A549 (cell line): ENCODE results near the gene LAMA1. TPM values are rescaled to one million over a fixed set of nuclear protein-coding genes. Genes with fewer than 3 reads are reported as not detected.

ENCODE experiments used
- ATAC-seq, 2 experiments: fragments of 200-7000 bp in 1 of 2; fragments of >200 bp in 1 of 2; cut with Nextera tagmentation in 1 of 2; cut with Tn5 transposase in 1 of 2; 3 replicates each; pipeline versions ENCODE4 v1.8.0 to v1.9.1; 2018 to 2020; ENCODE audit warnings: mild to moderate bottlenecking in 1 of 2, moderate library complexity in 1 of 2
- CTCF ChIA-PET: fragments of 300-600 bp; sonication (Branson Sonifier 250); formaldehyde crosslinking; extraction: SDS; loops from one replicate; lab custom pipeline; 2021; ENCODE audit warnings: antibody characterized with exemption, inconsistent platforms; lab: Yijun Ruan, JAX
- POLR2A ChIA-PET: fragments of 350-600 bp; formaldehyde crosslinking; extraction: SDS; loops from one replicate; lab custom pipeline; 2021; ENCODE audit warnings: antibody characterized with exemption, inconsistent platforms; lab: Yijun Ruan, JAX
- DNase-seq, 2 experiments: peaks; one replicate each; pipeline versions ENCODE4 v3.0.0 to v3.0.0-alpha.2; 2011 to 2016; ENCODE audit warnings: low read depth in 1 of 2, low spot score in 1 of 2
- FAIRE-seq: peaks from 2 replicates; lab custom pipeline; 2011; peaks lifted over from hg19 to GRCh38; lab: Jason Lieb, UNC
- H3K27ac ChIP-seq, 2 experiments: fragments of >200 bp; sonication (Bioruptor Twin); formaldehyde crosslinking; 3 replicates each; pipeline ENCODE4 v1.5.1; 2016 to 2017
- H3K4me1 ChIP-seq: fragments of >200 bp; sonication (Bioruptor Twin); formaldehyde crosslinking; 3 replicates; pipeline ENCODE4 v1.6.1; 2016
- H3K4me2 ChIP-seq: fragments of >200 bp; sonication (Bioruptor Twin); formaldehyde crosslinking; 3 replicates; pipeline ENCODE4 v1.6.1; 2016
- H3K4me3 ChIP-seq: fragments of >200 bp; sonication (Bioruptor Twin); formaldehyde crosslinking; 3 replicates; pipeline ENCODE4 v1.5.1; 2016
- H3K9me3 ChIP-seq: fragments of >200 bp; sonication (Bioruptor Twin); formaldehyde crosslinking; 3 replicates; pipeline ENCODE4 v1.6.1; 2016
- CBX2 ChIP-seq: fragments of 200-600 bp; sonication (generic); IDR thresholded peaks from 2 replicates; pipeline ENCODE4 v1.6.1; 2016; ENCODE audit warnings: low read depth, mild to moderate bottlenecking, borderline replicate concordance
- FOSB ChIP-seq: fragments of 250-450 bp; sonication (Bioruptor Pico); IDR thresholded peaks from 2 replicates; pipeline ENCODE4 v1.5.0; 2020; ENCODE audit warnings: mild to moderate bottlenecking, moderate library complexity
- HOXA7 ChIP-seq: fragments of 250-450 bp; sonication (Bioruptor Pico); IDR thresholded peaks from 2 replicates; pipeline ENCODE4 v1.5.0; 2020; ENCODE audit warnings: mild to moderate bottlenecking, moderate library complexity
- HOXB5 ChIP-seq: fragments of 250-450 bp; sonication (Bioruptor Pico); IDR thresholded peaks from 2 replicates; pipeline ENCODE4 v1.5.0; 2020; ENCODE audit warnings: mild to moderate bottlenecking, moderate library complexity
- JUN ChIP-seq, 2 experiments: fragments of >200 bp; sonication (Bioruptor Twin); formaldehyde crosslinking; IDR thresholded peaks; 2 replicates in 1 of 2; 3 replicates in 1 of 2; pipeline ENCODE4 v1.6.1; 2016 to 2017
- JUNB ChIP-seq: fragments of >200 bp; sonication (Bioruptor Twin); formaldehyde crosslinking; IDR thresholded peaks from 2 replicates; pipeline ENCODE4 v1.6.1; 2016
- MAZ ChIP-seq: fragments of 150-350 bp; IDR thresholded peaks from 2 replicates; pipeline ENCODE4 v1.6.1; 2014; ENCODE audit warnings: antibody characterized with exemption, low read depth, low read length, borderline replicate concordance
- NFE2L2 ChIP-seq: fragments of 150-350 bp; conservative IDR thresholded peaks from 2 replicates; pipeline ENCODE4 v1.6.1; 2014; ENCODE audit warnings: low read length
- PHF8 ChIP-seq: fragments of 200-600 bp; sonication (generic); IDR thresholded peaks from 2 replicates; pipeline ENCODE4 v1.6.1; 2016; ENCODE audit warnings: low read depth, mild to moderate bottlenecking, antibody characterized with exemption, moderate library complexity, borderline replicate concordance
- RAD21 ChIP-seq, 2 experiments: fragments of >200 bp in 1 of 2; sonication (Bioruptor Twin) in 1 of 2; formaldehyde crosslinking in 1 of 2; IDR thresholded peaks in 1 of 2; conservative IDR thresholded peaks in 1 of 2; 2 replicates in 1 of 2; 3 replicates in 1 of 2; pipeline ENCODE4 v1.6.1; 2012 to 2018; ENCODE audit warnings: inconsistent platforms in 1 of 2
- RARB ChIP-seq: fragments of 250-450 bp; sonication (Bioruptor Pico); IDR thresholded peaks from 2 replicates; pipeline ENCODE4 v1.8.0; 2021; ENCODE audit warnings: mild to moderate bottlenecking, moderate library complexity
- ZC3H11A ChIP-seq: fragments of 450-650 bp; IDR thresholded peaks from 2 replicates; pipeline ENCODE4 v1.6.1; 2014; ENCODE audit warnings: antibody characterized with exemption, mild to moderate bottlenecking
- ZFP36 ChIP-seq: fragments of 450-650 bp; IDR thresholded peaks from 2 replicates; pipeline ENCODE4 v1.6.1; 2014; ENCODE audit warnings: borderline replicate concordance; ENCODE audit not compliant: partially characterized antibody
- ZNF302 ChIP-seq: fragments of 250-450 bp; sonication (Bioruptor Pico); IDR thresholded peaks from 2 replicates; pipeline ENCODE4 v1.9.0; 2021; ENCODE audit warnings: inconsistent platforms, mild to moderate bottlenecking, moderate library complexity
- WGBS: methylation state at CpG from one replicate; pipeline ENCODE4 v1.1.6; 2017; ENCODE audit errors: missing lambda C conversion rate; 5-methylcytosine and 5-hydroxymethylcytosine counted together
- polyA plus RNA-seq, 4 experiments: library from polyadenylated mRNA; depleted of rRNA in 3 of 4; stranded (reverse); fragments of >200 nt; fragmentation: RNase III in 1 of 4; extraction: RNeasy Plus Mini Kit Qiagen cat#74134 plus additional on column Dnase treatment in 1 of 4; gene quantifications; 2 replicates in 3 of 4; 3 replicates in 1 of 4; pipeline ENCODE4 v1.2.3, GENCODE V29; 2011 to 2017
- TF ChIP-seq, protein P1 (sequence below): fragments of 200-600 bp; sonication (generic); IDR thresholded peaks from 2 replicates; pipeline ENCODE4 v1.6.1; 2016; ENCODE audit warnings: antibody characterized with exemption, mild to moderate bottlenecking, moderate library complexity
- TF ChIP-seq, protein P2 (sequence below): IDR thresholded peaks from 2 replicates; pipeline ENCODE4 v1.6.1; 2012
- TF ChIP-seq, protein P3 (sequence below): IDR thresholded peaks from 2 replicates; pipeline ENCODE4 v1.6.1; 2012
- TF ChIP-seq, protein P4 (sequence below): fragments of >200 bp; sonication (Bioruptor Twin); formaldehyde crosslinking; IDR thresholded peaks from 3 replicates; pipeline ENCODE4 v1.5.1; 2016
- TF ChIP-seq, protein P5 (sequence below): fragments of >200 bp; sonication (Bioruptor Twin); formaldehyde crosslinking; IDR thresholded peaks from 2 replicates; pipeline ENCODE4 v1.6.1; 2016

LAMA1 gene
- polyA plus RNA-seq, 2 of the 4 experiments (the other 2 are of a cell fraction): 0.05 to 0.06 TPM

DNA sequence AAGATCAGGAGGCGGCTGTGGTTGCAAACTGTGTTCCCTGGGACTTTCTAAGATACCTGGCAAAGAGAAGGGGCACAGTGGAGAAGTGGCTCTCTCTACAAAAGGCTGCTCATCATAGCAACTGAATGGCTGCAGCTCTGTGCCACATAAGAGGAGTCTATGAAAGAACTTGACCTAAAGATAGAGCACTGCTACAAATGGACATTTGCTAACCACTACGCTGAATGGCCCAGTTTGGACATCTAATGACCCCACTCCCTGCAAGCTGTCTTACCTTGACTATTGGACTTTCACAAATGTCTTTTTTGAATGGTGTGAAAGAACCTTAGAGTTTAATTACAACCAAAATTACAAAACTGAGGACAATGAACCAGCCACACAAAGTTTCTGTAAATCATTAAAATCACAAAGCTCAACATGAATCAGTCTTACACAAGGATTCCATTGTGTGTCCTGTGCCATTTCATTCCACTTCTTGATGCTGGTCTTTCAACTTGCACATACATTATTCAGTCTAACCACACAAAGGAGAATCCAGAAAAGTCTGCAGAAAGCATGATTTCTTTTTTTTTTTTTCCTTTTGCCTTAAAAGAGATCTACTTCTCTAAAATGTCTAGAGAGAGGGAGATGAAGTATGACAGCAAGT is 154.0 kb downstream of the LAMA1 start:
- H3K9me3 ChIP-seq: no peaks in the 10 kb centered on the region
- POLR2A ChIA-PET: no interaction called here
- WGBS: 13% methylated on average over 1 of the region's 2 CpGs
- no peak overlapping the region for H3K4me3 ChIP-seq
- no peak for ATAC-seq
- H3K4me1 ChIP-seq: no peaks in the 10 kb centered on the region
- TF ChIP-seq, protein P1, sequence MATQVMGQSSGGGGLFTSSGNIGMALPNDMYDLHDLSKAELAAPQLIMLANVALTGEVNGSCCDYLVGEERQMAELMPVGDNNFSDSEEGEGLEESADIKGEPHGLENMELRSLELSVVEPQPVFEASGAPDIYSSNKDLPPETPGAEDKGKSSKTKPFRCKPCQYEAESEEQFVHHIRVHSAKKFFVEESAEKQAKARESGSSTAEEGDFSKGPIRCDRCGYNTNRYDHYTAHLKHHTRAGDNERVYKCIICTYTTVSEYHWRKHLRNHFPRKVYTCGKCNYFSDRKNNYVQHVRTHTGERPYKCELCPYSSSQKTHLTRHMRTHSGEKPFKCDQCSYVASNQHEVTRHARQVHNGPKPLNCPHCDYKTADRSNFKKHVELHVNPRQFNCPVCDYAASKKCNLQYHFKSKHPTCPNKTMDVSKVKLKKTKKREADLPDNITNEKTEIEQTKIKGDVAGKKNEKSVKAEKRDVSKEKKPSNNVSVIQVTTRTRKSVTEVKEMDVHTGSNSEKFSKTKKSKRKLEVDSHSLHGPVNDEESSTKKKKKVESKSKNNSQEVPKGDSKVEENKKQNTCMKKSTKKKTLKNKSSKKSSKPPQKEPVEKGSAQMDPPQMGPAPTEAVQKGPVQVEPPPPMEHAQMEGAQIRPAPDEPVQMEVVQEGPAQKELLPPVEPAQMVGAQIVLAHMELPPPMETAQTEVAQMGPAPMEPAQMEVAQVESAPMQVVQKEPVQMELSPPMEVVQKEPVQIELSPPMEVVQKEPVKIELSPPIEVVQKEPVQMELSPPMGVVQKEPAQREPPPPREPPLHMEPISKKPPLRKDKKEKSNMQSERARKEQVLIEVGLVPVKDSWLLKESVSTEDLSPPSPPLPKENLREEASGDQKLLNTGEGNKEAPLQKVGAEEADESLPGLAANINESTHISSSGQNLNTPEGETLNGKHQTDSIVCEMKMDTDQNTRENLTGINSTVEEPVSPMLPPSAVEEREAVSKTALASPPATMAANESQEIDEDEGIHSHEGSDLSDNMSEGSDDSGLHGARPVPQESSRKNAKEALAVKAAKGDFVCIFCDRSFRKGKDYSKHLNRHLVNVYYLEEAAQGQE: no peak
- no peak for TF ChIP-seq RAD21 (conservative IDR thresholded peaks at IDR 0.05 in 1 of 2, IDR thresholded peaks at IDR 0.05 in 1 of 2)
- H3K4me2 ChIP-seq: no peak overlapping the region
- CTCF ChIA-PET: interaction anchor here (0.6 to 0.7 kb wide), 2 partner anchors 44 to 213 kb away, joined by 4 read pairs; no protein-coding TSS in a partner anchor
- H3K27ac ChIP-seq: no peak overlapping the region
- no peak for FAIRE-seq
- no peak for DNase-seq

DNA sequence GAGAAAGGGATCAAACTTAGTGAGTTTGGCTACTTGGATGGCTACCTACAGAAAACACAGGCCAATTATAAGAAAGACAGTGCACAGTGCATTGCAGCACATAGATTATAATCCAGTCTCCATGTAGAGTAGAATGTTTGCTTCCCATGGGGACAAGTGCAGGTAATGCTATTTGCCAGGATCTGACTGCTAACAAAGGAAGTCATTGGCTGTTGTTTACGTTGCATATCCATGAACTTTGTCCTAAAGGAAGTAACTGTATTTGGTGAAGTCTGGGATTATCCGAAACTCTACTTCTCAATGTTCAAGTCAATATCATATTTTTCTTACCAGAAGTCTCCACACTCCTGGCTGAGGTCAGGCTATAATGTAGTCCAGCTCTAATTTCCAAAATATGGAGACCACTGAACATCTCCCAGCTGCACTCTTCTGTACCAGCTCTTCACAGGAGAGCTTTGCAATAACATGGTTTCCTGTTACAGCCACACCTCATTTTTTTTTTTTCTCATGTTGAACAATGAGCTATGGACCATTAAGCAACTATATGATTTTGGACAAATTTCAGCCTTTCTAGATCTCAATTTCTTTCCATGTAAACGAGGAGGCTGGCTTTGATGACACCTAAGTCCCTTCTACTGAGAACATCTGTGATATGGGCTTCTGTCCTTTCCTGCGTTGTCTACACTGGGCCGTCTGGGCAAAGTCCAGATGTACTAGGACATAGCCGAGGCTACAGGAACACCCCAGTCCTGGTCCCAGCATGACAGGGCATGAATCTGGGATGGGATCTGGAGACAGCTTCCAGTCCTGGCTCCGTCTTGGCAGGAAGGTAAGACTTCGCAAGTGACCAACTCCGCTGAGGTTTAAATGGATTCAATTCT is 154.8 kb downstream of the LAMA1 start:
- DNase-seq (no peak), FAIRE-seq (no peak), ATAC-seq (no peak)
- 0% methylated on average over 3 of the region's 9 CpGs for WGBS
- ChIA-PET CTCF (interaction anchor here (0.6 to 0.7 kb wide), 2 partner anchors 12 to 44 kb away, joined by 3 to 4 read pairs; no protein-coding TSS in a partner anchor), POLR2A (no interaction called here)
- no peaks in the 10 kb centered on the region for H3K9me3 ChIP-seq
- H3K4me3 ChIP-seq: no peak overlapping the region
- no peak overlapping the region for H3K27ac ChIP-seq
- no peaks in the 10 kb centered on the region for H3K4me1 ChIP-seq
- TF ChIP-seq, protein P2, sequence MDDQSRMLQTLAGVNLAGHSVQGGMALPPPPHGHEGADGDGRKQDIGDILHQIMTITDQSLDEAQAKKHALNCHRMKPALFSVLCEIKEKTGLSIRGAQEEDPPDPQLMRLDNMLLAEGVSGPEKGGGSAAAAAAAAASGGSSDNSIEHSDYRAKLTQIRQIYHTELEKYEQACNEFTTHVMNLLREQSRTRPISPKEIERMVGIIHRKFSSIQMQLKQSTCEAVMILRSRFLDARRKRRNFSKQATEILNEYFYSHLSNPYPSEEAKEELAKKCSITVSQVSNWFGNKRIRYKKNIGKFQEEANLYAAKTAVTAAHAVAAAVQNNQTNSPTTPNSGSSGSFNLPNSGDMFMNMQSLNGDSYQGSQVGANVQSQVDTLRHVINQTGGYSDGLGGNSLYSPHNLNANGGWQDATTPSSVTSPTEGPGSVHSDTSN: no peak
- TF ChIP-seq JUNB: no peak
- TF ChIP-seq PHF8: no peak
- no peak for TF ChIP-seq ZNF302 (CRISPR knock-in tag)
- no peak for TF ChIP-seq FOSB (CRISPR knock-in tag)
- TF ChIP-seq NFE2L2: no peak
- TF ChIP-seq CBX2: no peak
- TF ChIP-seq, protein P3, sequence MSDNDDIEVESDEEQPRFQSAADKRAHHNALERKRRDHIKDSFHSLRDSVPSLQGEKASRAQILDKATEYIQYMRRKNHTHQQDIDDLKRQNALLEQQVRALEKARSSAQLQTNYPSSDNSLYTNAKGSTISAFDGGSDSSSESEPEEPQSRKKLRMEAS: no peak
- TF ChIP-seq, protein P4, sequence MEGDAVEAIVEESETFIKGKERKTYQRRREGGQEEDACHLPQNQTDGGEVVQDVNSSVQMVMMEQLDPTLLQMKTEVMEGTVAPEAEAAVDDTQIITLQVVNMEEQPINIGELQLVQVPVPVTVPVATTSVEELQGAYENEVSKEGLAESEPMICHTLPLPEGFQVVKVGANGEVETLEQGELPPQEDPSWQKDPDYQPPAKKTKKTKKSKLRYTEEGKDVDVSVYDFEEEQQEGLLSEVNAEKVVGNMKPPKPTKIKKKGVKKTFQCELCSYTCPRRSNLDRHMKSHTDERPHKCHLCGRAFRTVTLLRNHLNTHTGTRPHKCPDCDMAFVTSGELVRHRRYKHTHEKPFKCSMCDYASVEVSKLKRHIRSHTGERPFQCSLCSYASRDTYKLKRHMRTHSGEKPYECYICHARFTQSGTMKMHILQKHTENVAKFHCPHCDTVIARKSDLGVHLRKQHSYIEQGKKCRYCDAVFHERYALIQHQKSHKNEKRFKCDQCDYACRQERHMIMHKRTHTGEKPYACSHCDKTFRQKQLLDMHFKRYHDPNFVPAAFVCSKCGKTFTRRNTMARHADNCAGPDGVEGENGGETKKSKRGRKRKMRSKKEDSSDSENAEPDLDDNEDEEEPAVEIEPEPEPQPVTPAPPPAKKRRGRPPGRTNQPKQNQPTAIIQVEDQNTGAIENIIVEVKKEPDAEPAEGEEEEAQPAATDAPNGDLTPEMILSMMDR: no peak
- TF ChIP-seq MAZ: no peak
- TF ChIP-seq, protein P5, sequence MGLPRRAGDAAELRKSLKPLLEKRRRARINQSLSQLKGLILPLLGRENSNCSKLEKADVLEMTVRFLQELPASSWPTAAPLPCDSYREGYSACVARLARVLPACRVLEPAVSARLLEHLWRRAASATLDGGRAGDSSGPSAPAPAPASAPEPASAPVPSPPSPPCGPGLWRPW: no peak
- TF ChIP-seq HOXA7 (CRISPR knock-in tag): no peak
- TF ChIP-seq JUN (IDR thresholded peaks at IDR 0.05): no peak
- TF ChIP-seq HOXB5: no peak
- no peak for TF ChIP-seq ZC3H11A
- TF ChIP-seq RARB: no peak
- no peak for TF ChIP-seq ZFP36
- H3K4me2 ChIP-seq: no peak overlapping the region
